ENCODE data around the gene CCNL2.
A peak's percentile ranks its signal among the peaks of the same experiment; 100 is the strongest.

The CCNL2 gene

GRCh38 chr1:1435106-1435903 lies 36.2 kb upstream of the CCNL2 start, which contains the start of gene VWA1:
Gene VWA1, plus strand, starts transcription at chr1:1435690. Its CDS starts 59 bp downstream, at chr1:1435749.
- H2AFZ ChIP-seq (ENCODE audit: low read depth, low read length), result no peak within 1 kb of the TSS
- H3K27me3 ChIP-seq (ENCODE audit: low read depth, low read length), result no peaks in the 10 kb centered on the region
- no peak within 1 kb of the TSS for H3K4me2 ChIP-seq (ENCODE audit: low read length)
- H3K9ac ChIP-seq (ENCODE audit: low read length), result no peak within 1 kb of the TSS
- TF ChIP-seq CTCF (IDR thresholded peaks at IDR 0.05; ENCODE audit: low read depth, low read length), result no peak
- TF ChIP-seq EZH2phosphoT487 (IDR thresholded peaks at IDR 0.05; ENCODE audit: low read depth), result no peak
- H3K9me3 ChIP-seq (ENCODE audit: insufficient read depth, low read length), result no peaks in the 10 kb centered on the region
- H3K4me3 ChIP-seq (ENCODE audit: low read length), result no peak within 1 kb of the TSS
- H3K4me1 ChIP-seq (ENCODE audit: low read length), result peaks cover 15% of the 10 kb centered on the region
- H3K36me3 ChIP-seq (replicated peaks; ENCODE audit: low read depth, low read length), result no peaks in the 10 kb centered on the region
- H4K20me1 ChIP-seq (ENCODE audit: insufficient read depth, low read length), result no peaks in the 10 kb centered on the region
- no peaks in the 10 kb centered on the region for H3K79me2 ChIP-seq (ENCODE audit: low read length)
- no peak within 1 kb of the TSS for H3K27ac ChIP-seq (ENCODE audit: low read length)

DNA sequence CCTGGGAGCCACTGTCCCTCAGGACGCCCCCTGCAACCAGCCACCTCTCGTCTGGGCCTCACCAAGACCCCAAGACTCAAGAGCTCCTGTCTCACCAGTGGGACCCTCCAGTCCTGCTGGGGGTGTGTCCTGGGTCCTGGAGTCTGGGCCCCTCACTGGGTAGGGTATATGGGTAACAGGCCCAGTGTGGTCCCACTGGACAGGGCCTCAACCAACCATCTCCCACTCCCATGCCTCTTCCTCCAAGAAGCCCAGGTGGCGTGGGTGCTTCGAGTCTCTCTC lies 35.6 kb upstream of the CCNL2 start:
- H3K27me3 ChIP-seq (ENCODE audit: low read depth, low read length), result no peaks in the 10 kb centered on the region
- no peaks in the 10 kb centered on the region for H4K20me1 ChIP-seq (ENCODE audit: insufficient read depth, low read length)
- H3K79me2 ChIP-seq (ENCODE audit: low read length), result no peaks in the 10 kb centered on the region
- H2AFZ ChIP-seq (ENCODE audit: low read depth, low read length), result no peak overlapping the region
- H3K27ac ChIP-seq (ENCODE audit: low read length), result no peak overlapping the region
- H3K4me2 ChIP-seq (ENCODE audit: low read length), result no peak overlapping the region
- TF ChIP-seq EZH2phosphoT487 (IDR thresholded peaks at IDR 0.05; ENCODE audit: low read depth) (no peak), CTCF (IDR thresholded peaks at IDR 0.05; ENCODE audit: low read depth, low read length) (no peak)
- H3K36me3 ChIP-seq (replicated peaks; ENCODE audit: low read depth, low read length), result no peaks in the 10 kb centered on the region
- H3K4me3 ChIP-seq (ENCODE audit: low read length), result no peak overlapping the region
- no peak overlapping the region for H3K9ac ChIP-seq (ENCODE audit: low read length)
- no peaks in the 10 kb centered on the region for H3K9me3 ChIP-seq (ENCODE audit: insufficient read depth, low read length)
- H3K4me1 ChIP-seq (ENCODE audit: low read length), result peaks cover 15% of the 10 kb centered on the region

GRCh38 chr1:1434131-1434823 lies 35.1 kb upstream of the CCNL2 start:
- no peaks in the 10 kb centered on the region for H3K9me3 ChIP-seq (ENCODE audit: insufficient read depth, low read length)
- peaks cover 15% of the 10 kb centered on the region for H3K4me1 ChIP-seq (ENCODE audit: low read length)
- no peak overlapping the region for H3K4me2 ChIP-seq (ENCODE audit: low read length)
- H3K27ac ChIP-seq (ENCODE audit: low read length), result no peak overlapping the region
- H3K9ac ChIP-seq (ENCODE audit: low read length), result no peak overlapping the region
- no peaks in the 10 kb centered on the region for H3K27me3 ChIP-seq (ENCODE audit: low read depth, low read length)
- H3K36me3 ChIP-seq (replicated peaks; ENCODE audit: low read depth, low read length), result no peaks in the 10 kb centered on the region
- H4K20me1 ChIP-seq (ENCODE audit: insufficient read depth, low read length), result no peaks in the 10 kb centered on the region
- no peaks in the 10 kb centered on the region for H3K79me2 ChIP-seq (ENCODE audit: low read length)
- TF ChIP-seq EZH2phosphoT487 (IDR thresholded peaks at IDR 0.05; ENCODE audit: low read depth) (no peak), CTCF (IDR thresholded peaks at IDR 0.05; ENCODE audit: low read depth, low read length) (no peak)
- 0 out of 2 replicates have a peak overlapping the region, but pooled peaks have one; percentile 21 for H2AFZ ChIP-seq (ENCODE audit: low read depth, low read length)
- no peak overlapping the region for H3K4me3 ChIP-seq (ENCODE audit: low read length)

DNA sequence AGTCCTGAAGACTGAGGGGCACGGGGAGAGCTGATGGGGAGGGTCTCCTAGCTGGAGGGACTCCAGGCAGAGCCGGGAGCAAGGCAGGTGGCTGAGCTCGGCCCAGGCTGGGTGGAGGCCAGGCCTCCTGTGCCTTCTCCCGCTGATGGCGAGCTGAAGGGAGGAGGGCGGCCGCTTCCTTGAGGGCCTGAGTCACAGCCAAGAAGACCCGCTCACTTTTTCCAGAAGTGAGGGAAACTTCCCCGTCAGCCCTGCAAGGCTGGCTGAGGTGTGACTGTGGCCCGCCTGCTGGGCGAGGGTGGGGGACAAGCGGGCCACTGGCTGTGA lies 34.6 kb upstream of the CCNL2 start:
- no peak overlapping the region for H3K4me2 ChIP-seq (ENCODE audit: low read length)
- no peak overlapping the region for H3K4me3 ChIP-seq (ENCODE audit: low read length)
- no peak overlapping the region for H3K9ac ChIP-seq (ENCODE audit: low read length)
- no peaks in the 10 kb centered on the region for H3K9me3 ChIP-seq (ENCODE audit: insufficient read depth, low read length)
- no peak overlapping the region for H3K27ac ChIP-seq (ENCODE audit: low read length)
- no peaks in the 10 kb centered on the region for H3K36me3 ChIP-seq (replicated peaks; ENCODE audit: low read depth, low read length)
- peaks cover 15% of the 10 kb centered on the region for H3K4me1 ChIP-seq (ENCODE audit: low read length)
- no peaks in the 10 kb centered on the region for H3K79me2 ChIP-seq (ENCODE audit: low read length)
- no peak for TF ChIP-seq EZH2phosphoT487 (IDR thresholded peaks at IDR 0.05; ENCODE audit: low read depth)
- no peak for TF ChIP-seq CTCF (IDR thresholded peaks at IDR 0.05; ENCODE audit: low read depth, low read length)
- H2AFZ ChIP-seq (ENCODE audit: low read depth, low read length), result 0 out of 2 replicates have a peak overlapping the region, but pooled peaks have one; percentile 52
- no peaks in the 10 kb centered on the region for H4K20me1 ChIP-seq (ENCODE audit: insufficient read depth, low read length)
- H3K27me3 ChIP-seq (ENCODE audit: low read depth, low read length), result no peaks in the 10 kb centered on the region
